Raji (cell line): ENCODE data around the gene RAMP3.
A peak's percentile ranks its signal among the peaks of the same experiment; 100 is the strongest.

Experiments used
- POLR2A ChIP-seq: IDR thresholded peaks from 2 replicates; pipeline ENCODE4 v1.6.1; 2011; ENCODE audit warnings: low read depth, low read length, control low read depth; ENCODE audit not compliant: insufficient read depth

The RAMP3 gene

GRCh38 chr7:45157653-45158401 lies at the start of gene RAMP3:
Gene RAMP3, plus strand, starts transcription at chr7:45157791. Its CDS starts 38 bp downstream, at chr7:45157829.
- TF ChIP-seq POLR2A, result no peak

GRCh38 chr7:45108863-45109262 lies 48.7 kb upstream of the RAMP3 start:
- no peak for TF ChIP-seq POLR2A

GRCh38 chr7:45111298-45112223 lies 46.0 kb upstream of the RAMP3 start, which contains the start of gene TBRG4:
Gene TBRG4, minus strand, starts transcription at chr7:45111697. Its CDS starts 2,460 bp downstream, at chr7:45109237.
- TF ChIP-seq POLR2A, result peak; percentile 99

GRCh38 chr7:45112648-45113047 lies 44.9 kb upstream of the RAMP3 start:
- no peak for TF ChIP-seq POLR2A

GRCh38 chr7:45114926-45115325 lies 42.7 kb upstream of the RAMP3 start:
- no peak for TF ChIP-seq POLR2A

- TF ChIP-seq POLR2A, result no peak
These were observed 41.5 kb upstream of the RAMP3 start for GRCh38 chr7:45116048-45116447.

- TF ChIP-seq POLR2A, result no peak
These were observed 40.0 kb upstream of the RAMP3 start for GRCh38 chr7:45117582-45117981.

- TF ChIP-seq POLR2A, result no peak
These were observed 39.3 kb upstream of the RAMP3 start for GRCh38 chr7:45118292-45118691.

GRCh38 chr7:45118889-45119331 lies 38.7 kb upstream of the RAMP3 start:
- no peak for TF ChIP-seq POLR2A

- no peak for TF ChIP-seq POLR2A
These were observed 38.0 kb upstream of the RAMP3 start for GRCh38 chr7:45119550-45119949.

GRCh38 chr7:45122975-45123860 lies 34.4 kb upstream of the RAMP3 start:
- no peak for TF ChIP-seq POLR2A

GRCh38 chr7:45123913-45124710 lies 33.5 kb upstream of the RAMP3 start:
- TF ChIP-seq POLR2A, result no peak

- TF ChIP-seq POLR2A, result no peak
These were observed 32.2 kb upstream of the RAMP3 start for GRCh38 chr7:45125193-45125904.

- no peak for TF ChIP-seq POLR2A
These were observed 31.4 kb upstream of the RAMP3 start for GRCh38 chr7:45126201-45126600.

- TF ChIP-seq POLR2A, result no peak
These were observed 30.7 kb upstream of the RAMP3 start for GRCh38 chr7:45126920-45127319.
